Measurements from ENCODE around the gene PRPF38B. TPM values are rescaled to one million over a fixed set of nuclear protein-coding genes. Genes with fewer than 3 reads are reported as not detected.

The PRPF38B gene
- total RNA-seq, 1 donor from 2014 or later, result 7.3 TPM

Other genes with a start within 250 kb of the PRPF38B start
- gene NBPF6, start 242.0 kb upstream of the PRPF38B start, total RNA-seq, result not detected
- gene EEIG2, start 132.2 kb upstream of the PRPF38B start, total RNA-seq, result 15.7 TPM
- 21.9 TPM for gene HENMT1, start 31.2 kb upstream of the PRPF38B start, total RNA-seq
- not detected for gene FNDC7, start 20.6 kb downstream of the PRPF38B start, total RNA-seq
- 28.2 TPM for gene STXBP3, start 54.4 kb downstream of the PRPF38B start, total RNA-seq
- under 0.01 TPM for gene AKNAD1, start 164.8 kb downstream of the PRPF38B start, total RNA-seq
- 67.3 TPM for gene GPSM2, start 184.7 kb downstream of the PRPF38B start, total RNA-seq

Measured in skeletal muscle tissue (tissue), 1 donor.